ENCODE data around the gene POMT2. TPM values are rescaled to one million over a fixed set of nuclear protein-coding genes. Genes with fewer than 3 reads are reported as not detected.
A peak's percentile ranks its signal among the peaks of the same experiment; 100 is the strongest.
"Not testable (repeated sequence)": the region's sequence is repeated elsewhere in the genome, so short reads cannot be mapped to it uniquely, and the experiment has no call there.

Gene POMT2
- total RNA-seq, 6 donors from 2014 or later = 14.6 to 36.7 (median 25.4) TPM

DNA sequence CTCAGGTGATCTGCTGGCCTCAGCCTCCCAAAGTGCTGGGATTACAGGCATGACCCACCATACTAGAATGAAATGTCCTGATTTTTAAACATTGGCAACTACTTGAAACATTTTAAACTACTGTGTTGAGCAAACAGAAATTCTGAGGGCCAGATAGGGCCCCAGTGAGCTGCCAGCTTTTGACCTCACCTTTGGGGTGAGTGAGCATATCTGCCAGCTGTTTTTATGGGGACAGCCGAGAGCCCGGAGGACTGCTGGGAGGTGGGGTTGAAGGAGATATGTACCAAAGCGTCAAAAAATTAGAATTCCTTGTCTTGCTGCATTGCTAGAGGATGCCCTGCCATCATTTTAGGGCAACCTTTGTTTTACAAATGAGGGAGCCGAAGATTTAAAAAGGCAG lies 2.9 kb upstream of the POMT2 start:
- 92 to 96% methylated on average over 4 of the region's 4 CpGs for WGBS, 2 donors
- no peaks in the 10 kb centered on the region for H3K36me3 ChIP-seq
- no peaks in the 10 kb centered on the region for H3K9me3 ChIP-seq
- H3K4me1 ChIP-seq = peaks cover 12 to 21% (median 14%) of the 10 kb centered on the region in 4 donors
- TF ChIP-seq EP300 (IDR thresholded peaks at IDR 0.05) (no peak), POLR2AphosphoS5 (IDR thresholded peaks at IDR 0.05) (no peak)
- H3K4me3 ChIP-seq = no peak overlapping the region
- no peak for DNase-seq
- no peak for ATAC-seq (ENCODE audit: low FRiP score in 2 of 2)
- no peaks in the 10 kb centered on the region for H3K27me3 ChIP-seq
- no peak overlapping the region for H3K27ac ChIP-seq

DNA sequence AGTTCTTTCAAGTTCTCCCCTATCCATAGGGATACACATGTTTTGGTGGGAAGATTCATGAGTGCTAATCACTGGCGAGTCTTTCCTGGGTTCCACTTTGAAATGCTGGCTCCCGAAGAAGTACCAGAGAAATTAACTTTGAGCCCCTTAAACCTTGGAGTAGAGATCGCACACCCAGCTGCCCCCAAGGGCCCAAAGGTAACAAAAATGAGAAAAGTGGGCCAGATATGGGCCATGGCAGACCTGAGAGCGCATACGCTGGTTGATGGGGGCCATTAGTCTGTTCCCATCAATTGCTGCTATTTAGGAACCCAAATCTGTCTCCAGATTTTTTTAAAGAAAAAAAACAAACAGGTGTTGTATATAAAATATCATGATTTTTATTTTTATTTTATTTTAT lies 2.3 kb upstream of the POMT2 start:
- DNase-seq = no peak
- no peak overlapping the region for H3K4me3 ChIP-seq
- H3K36me3 ChIP-seq = no peaks in the 10 kb centered on the region
- TF ChIP-seq POLR2AphosphoS5 (IDR thresholded peaks at IDR 0.05) (no peak), EP300 (IDR thresholded peaks at IDR 0.05) (no peak), POLR2A (IDR thresholded peaks at IDR 0.05) (no peak)
- TF ChIP-seq, protein P1, sequence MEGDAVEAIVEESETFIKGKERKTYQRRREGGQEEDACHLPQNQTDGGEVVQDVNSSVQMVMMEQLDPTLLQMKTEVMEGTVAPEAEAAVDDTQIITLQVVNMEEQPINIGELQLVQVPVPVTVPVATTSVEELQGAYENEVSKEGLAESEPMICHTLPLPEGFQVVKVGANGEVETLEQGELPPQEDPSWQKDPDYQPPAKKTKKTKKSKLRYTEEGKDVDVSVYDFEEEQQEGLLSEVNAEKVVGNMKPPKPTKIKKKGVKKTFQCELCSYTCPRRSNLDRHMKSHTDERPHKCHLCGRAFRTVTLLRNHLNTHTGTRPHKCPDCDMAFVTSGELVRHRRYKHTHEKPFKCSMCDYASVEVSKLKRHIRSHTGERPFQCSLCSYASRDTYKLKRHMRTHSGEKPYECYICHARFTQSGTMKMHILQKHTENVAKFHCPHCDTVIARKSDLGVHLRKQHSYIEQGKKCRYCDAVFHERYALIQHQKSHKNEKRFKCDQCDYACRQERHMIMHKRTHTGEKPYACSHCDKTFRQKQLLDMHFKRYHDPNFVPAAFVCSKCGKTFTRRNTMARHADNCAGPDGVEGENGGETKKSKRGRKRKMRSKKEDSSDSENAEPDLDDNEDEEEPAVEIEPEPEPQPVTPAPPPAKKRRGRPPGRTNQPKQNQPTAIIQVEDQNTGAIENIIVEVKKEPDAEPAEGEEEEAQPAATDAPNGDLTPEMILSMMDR (IDR thresholded peaks at IDR 0.05) = no peak
- no peak overlapping the region for H3K27ac ChIP-seq
- no peak for ATAC-seq (ENCODE audit: low FRiP score in 2 of 2)
- H3K27me3 ChIP-seq = no peaks in the 10 kb centered on the region
- peaks cover 12 to 21% (median 14%) of the 10 kb centered on the region in 4 donors for H3K4me1 ChIP-seq
- H3K9me3 ChIP-seq = no peaks in the 10 kb centered on the region
- 92 to 99% methylated on average over 5 of the region's 5 CpGs for WGBS, 2 donors

DNA sequence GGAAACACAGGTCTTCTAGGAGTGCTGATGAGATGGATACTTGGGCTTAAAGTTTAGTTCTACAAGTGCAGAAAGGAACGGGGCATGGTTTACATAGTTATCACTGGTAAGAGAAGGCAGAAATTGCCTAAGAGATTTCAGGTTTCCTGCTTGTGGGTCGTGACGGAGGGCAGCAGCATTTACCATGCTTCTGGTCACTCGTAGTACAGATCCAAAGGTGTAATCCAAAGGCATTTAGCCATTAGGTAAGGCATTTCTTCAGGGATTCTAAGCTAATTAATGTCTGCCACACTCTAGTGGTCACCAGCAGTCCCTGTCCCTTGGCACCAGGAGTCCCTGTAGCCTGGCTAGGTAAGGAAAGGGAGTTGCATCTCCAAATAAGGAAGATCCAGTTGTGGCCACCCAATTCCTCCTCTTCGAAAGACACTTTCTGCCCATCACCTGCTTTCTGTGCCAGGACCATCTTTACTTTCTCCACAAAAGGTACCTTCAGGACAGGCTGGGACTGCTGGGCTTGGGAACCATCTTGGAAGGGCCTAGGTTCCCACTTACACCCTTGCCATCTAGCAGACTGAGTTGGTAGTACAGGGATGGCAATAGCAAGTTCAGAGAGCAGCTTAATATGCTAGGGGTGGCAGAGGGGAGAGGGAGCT lies 1.7 kb upstream of the POMT2 start:
- TF ChIP-seq, protein P1 (IDR thresholded peaks at IDR 0.05) = no peak
- no peak for TF ChIP-seq POLR2AphosphoS5 (IDR thresholded peaks at IDR 0.05)
- TF ChIP-seq EP300 (IDR thresholded peaks at IDR 0.05) = no peak
- no peak for TF ChIP-seq POLR2A (IDR thresholded peaks at IDR 0.05)
- H3K27ac ChIP-seq = peak overlapping the region; percentile 92 to 98 (median 96)

DNA sequence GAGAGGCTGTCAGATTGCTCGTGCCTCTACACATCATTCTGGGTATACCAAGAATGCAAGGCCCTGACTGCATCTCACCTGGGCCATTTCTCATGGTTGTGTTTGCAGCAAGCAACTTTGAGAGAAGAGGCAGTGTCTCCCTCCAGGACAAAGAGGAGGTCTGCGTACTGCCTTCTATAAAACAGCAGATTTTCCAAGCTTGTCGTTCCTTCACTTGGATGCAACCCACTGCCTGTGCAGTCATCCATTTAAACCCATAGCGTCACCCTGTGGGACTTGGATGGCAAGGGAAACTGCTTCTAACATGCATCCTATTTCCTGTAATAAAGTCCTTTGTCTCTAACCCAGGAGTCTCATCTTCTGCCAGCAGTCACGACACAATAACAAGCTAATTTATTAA lies 1.3 kb downstream of the POMT2 start:
- 62 to 80% methylated on average over 5 of the region's 5 CpGs for WGBS, 2 donors
- peaks cover 15 to 31% (median 23%) of the 10 kb centered on the region in 4 donors for H3K4me1 ChIP-seq
- TF ChIP-seq EP300 (IDR thresholded peaks at IDR 0.05) = no peak
- no peak for TF ChIP-seq POLR2AphosphoS5 (IDR thresholded peaks at IDR 0.05)
- TF ChIP-seq POLR2A (IDR thresholded peaks at IDR 0.05) = no peak
- TF ChIP-seq, protein P1 (IDR thresholded peaks at IDR 0.05) = no peak
- H3K4me3 ChIP-seq = no peak overlapping the region
- no peaks in the 10 kb centered on the region for H3K36me3 ChIP-seq
- no peaks in the 10 kb centered on the region for H3K27me3 ChIP-seq
- no peak for ATAC-seq (ENCODE audit: low FRiP score in 2 of 2)
- peak overlapping the region in 1 of 4 donors; percentile 96 for H3K27ac ChIP-seq
- no peaks in the 10 kb centered on the region for H3K9me3 ChIP-seq
- DNase-seq = no peak

More for the DNA sequence above, 1.7 kb upstream of the POMT2 start:
- Histone ChIP-seq H3K4me3 (peak overlapping the region; percentile 63 to 100 (median 98)), H3K9me3 (no peaks in the 10 kb centered on the region), H3K36me3 (no peaks in the 10 kb centered on the region), H3K4me1 (peaks cover 12 to 21% (median 14%) of the 10 kb centered on the region in 4 donors), H3K27me3 (no peaks in the 10 kb centered on the region)
- ATAC-seq (ENCODE audit: low FRiP score in 2 of 2) (no peak), DNase-seq (no peak)
- 59 to 69% methylated on average over 5 of the region's 5 CpGs for WGBS, 2 donors

DNA sequence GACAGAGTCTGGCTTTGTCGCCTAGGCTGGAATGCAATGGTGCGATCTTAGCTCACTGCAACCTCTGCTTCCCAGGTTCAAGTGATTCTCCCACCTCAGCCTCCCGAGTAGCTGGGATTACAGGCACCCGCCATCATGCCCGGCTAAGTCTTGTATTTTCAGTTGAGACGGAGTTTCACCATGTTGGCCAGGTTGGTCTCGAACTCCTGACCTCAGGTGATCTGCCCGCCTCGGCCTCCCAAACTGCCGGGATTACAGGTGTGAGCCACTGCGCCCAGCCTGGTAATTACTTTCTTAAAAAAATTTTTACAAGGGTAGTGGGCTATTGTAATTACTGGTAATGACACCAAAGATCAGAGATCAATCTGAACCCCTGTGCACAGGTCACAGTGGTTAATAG lies 1.9 kb downstream of the POMT2 start:
- not testable (repeated sequence) for ATAC-seq (ENCODE audit: low FRiP score in 2 of 2); H3K36me3 ChIP-seq; H3K9me3 ChIP-seq; H3K4me3 ChIP-seq; DNase-seq; H3K27ac ChIP-seq; H3K27me3 ChIP-seq
- WGBS, 2 donors = 94 to 98% methylated on average over 8 to 11 of the region's 11 CpGs
- H3K4me1 ChIP-seq = peaks cover 15 to 31% (median 26%) of the 10 kb centered on the region in 4 donors

DNA sequence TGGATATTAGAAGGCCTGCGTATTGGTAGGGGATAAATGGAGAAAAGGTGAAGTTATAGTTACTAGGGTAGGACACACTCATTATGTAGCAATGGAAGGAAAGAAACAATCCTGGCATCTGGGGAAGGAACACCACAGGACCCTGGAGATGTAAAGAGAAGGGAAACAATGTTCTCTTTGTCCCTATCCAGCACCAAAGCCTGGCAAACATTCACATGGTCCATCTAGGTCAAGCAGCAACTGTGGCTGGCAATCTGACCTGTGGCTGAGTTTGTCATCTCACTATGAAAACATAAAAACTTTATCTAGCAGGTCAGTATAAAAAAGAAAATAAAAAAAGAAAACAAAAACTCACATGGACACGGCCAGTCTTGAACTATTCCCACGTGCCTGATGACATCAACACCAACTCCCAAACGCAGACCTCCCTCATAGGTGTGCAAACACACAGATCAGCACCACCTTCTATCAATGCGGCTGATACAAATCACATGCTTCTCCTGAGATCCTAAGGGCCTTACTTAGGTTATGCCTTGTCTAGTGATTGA lies 2.6 kb downstream of the POMT2 start:
- H3K27ac ChIP-seq = no peak overlapping the region
- no peaks in the 10 kb centered on the region for H3K9me3 ChIP-seq
- no peak overlapping the region for H3K4me3 ChIP-seq
- DNase-seq (no peak), ATAC-seq (ENCODE audit: low FRiP score in 2 of 2) (no peak)
- TF ChIP-seq POLR2AphosphoS5 (IDR thresholded peaks at IDR 0.05) (no peak), POLR2A (IDR thresholded peaks at IDR 0.05) (no peak), EP300 (IDR thresholded peaks at IDR 0.05) (no peak)
- TF ChIP-seq, protein P1 (IDR thresholded peaks at IDR 0.05) = no peak
- H3K36me3 ChIP-seq = no peaks in the 10 kb centered on the region
- WGBS, 2 donors = 82 to 87% methylated on average over 5 of the region's 5 CpGs
- peaks cover 15 to 31% (median 27%) of the 10 kb centered on the region in 4 donors for H3K4me1 ChIP-seq
- H3K27me3 ChIP-seq = no peaks in the 10 kb centered on the region
